Measurements from ENCODE around the gene ZNF829. TPM values are rescaled to one million over a fixed set of nuclear protein-coding genes. Genes with fewer than 3 reads are reported as not detected.

ZNF829 gene
- polyA plus RNA-seq, 1 donor (not counting 4 experiments of a cell fraction or from before 2014, with no cell fraction given): 2.3 TPM

DNA sequence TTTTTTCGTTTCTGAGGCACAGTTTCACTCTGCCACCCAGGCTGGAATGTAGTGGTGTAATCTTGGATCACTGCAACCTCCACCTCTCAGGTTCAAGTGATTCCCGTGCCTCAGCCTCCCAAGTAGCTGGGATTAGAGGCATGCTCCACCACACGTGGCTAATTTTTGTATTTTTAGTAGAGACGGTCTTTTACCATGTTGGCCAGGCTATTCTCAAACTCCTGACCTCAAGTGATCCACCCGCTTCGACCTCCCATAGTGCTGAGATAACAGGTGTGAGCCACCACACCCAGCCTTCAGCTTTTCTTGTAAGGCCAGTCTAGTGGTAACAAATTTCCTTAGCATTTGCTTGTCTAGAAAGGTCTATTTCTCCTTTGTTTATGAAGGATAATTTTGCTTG, 46.3 kb upstream of the ZNF829 start:
- TF ChIP-seq EZH2 (IDR thresholded peaks at IDR 0.05; ENCODE audit: low read length): no peak
- TF ChIP-seq, protein P1, sequence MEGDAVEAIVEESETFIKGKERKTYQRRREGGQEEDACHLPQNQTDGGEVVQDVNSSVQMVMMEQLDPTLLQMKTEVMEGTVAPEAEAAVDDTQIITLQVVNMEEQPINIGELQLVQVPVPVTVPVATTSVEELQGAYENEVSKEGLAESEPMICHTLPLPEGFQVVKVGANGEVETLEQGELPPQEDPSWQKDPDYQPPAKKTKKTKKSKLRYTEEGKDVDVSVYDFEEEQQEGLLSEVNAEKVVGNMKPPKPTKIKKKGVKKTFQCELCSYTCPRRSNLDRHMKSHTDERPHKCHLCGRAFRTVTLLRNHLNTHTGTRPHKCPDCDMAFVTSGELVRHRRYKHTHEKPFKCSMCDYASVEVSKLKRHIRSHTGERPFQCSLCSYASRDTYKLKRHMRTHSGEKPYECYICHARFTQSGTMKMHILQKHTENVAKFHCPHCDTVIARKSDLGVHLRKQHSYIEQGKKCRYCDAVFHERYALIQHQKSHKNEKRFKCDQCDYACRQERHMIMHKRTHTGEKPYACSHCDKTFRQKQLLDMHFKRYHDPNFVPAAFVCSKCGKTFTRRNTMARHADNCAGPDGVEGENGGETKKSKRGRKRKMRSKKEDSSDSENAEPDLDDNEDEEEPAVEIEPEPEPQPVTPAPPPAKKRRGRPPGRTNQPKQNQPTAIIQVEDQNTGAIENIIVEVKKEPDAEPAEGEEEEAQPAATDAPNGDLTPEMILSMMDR (optimal IDR thresholded peaks at IDR 0.05 in 1 of 3, IDR thresholded peaks at IDR 0.05 in 1 of 3, conservative IDR thresholded peaks at IDR 0.05 in 1 of 3; ENCODE audit: extremely low read depth in 1 of 3, insufficient read depth in 2 of 3, low read length in 3 of 3): no peak
- no peak for FAIRE-seq
- dilution Hi-C loops (cut with MboI; ENCODE audit: extremely low pct_ligation_motif_present, low sequenced_read_pairs): no loop called here

DNA sequence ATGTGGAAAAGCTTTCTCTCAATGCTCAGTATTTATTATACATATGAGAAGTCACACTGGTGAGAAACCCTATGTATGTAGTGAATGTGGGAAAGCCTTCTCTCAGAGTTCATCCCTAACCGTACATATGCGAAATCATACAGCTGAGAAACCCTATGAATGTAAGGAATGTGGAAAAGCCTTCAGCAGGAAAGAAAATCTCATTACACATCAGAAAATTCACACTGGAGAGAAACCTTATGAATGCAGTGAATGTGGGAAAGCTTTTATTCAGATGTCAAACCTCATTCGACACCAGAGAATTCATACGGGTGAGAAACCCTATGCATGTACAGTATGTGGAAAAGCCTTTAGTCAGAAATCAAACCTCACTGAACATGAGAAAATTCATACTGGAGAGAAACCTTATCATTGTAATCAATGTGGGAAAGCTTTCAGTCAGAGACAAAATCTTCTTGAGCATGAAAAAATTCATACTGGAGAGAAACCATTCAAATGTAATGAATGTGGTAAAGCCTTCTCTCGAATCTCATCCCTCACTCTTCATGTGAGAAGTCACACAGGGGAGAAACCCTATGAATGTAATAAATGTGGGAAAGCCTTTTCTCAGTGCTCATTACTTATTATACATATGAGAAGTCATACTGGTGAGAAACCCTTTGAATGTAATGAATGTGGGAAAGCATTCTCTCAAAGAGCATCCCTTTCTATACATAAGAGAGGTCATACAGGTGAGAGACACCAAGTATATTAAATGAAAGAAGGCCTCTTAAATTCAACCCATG, 34.4 kb upstream of the ZNF829 start:
- no peak for DNase-seq (ENCODE audit: low read depth, low spot score)

More for the DNA sequence above, 46.3 kb upstream of the ZNF829 start:
- no peaks in the 10 kb centered on the region for H3K79me2 ChIP-seq (ENCODE audit: control insufficient read depth, insufficient read depth, low read length)
- H3K9me1 ChIP-seq (ENCODE audit: control insufficient read depth, extremely low read depth, insufficient read depth, low read length): no peaks in the 10 kb centered on the region
- H3K27me3 ChIP-seq (ENCODE audit: control insufficient read depth, extremely low read depth, insufficient read depth, low read length): no peaks in the 10 kb centered on the region
- H3K27ac ChIP-seq (ENCODE audit: control insufficient read depth, insufficient read depth, low read length): no peak overlapping the region
- H3K4me1 ChIP-seq (ENCODE audit: control insufficient read depth, extremely low read depth, insufficient read depth, low read length): no peaks in the 10 kb centered on the region
- H3K36me3 ChIP-seq (ENCODE audit: control insufficient read depth in 2 of 2, extremely low read depth in 1 of 2, insufficient read depth in 2 of 2, low read length in 2 of 2): peaks cover 0 to 3% of the 10 kb centered on the region in 2 experiments
- no peak overlapping the region for H3K9ac ChIP-seq (ENCODE audit: control insufficient read depth, extremely low read depth, insufficient read depth, low read length)
- no peaks in the 10 kb centered on the region for H3K9me3 ChIP-seq (ENCODE audit: control insufficient read depth, low read depth, low read length)
- no peak for DNase-seq (ENCODE audit: low read depth, low spot score)
- no peak overlapping the region for H3K4me3 ChIP-seq (ENCODE audit: control insufficient read depth in 2 of 3, extremely low read depth in 1 of 3, insufficient read depth in 2 of 3, low read depth in 1 of 3, low read length in 3 of 3)
- H3K4me2 ChIP-seq (ENCODE audit: control insufficient read depth, extremely low read depth, insufficient read depth, low read depth, low read length): no peak overlapping the region
- H2AFZ ChIP-seq (ENCODE audit: control insufficient read depth, low read length): no peak overlapping the region
- no peaks in the 10 kb centered on the region for H4K20me1 ChIP-seq (ENCODE audit: control insufficient read depth, extremely low read depth, insufficient read depth, low read length)

More for the DNA sequence above, 34.4 kb upstream of the ZNF829 start:
- no peak overlapping the region for H3K4me3 ChIP-seq (ENCODE audit: control insufficient read depth in 2 of 3, extremely low read depth in 1 of 3, insufficient read depth in 2 of 3, low read depth in 1 of 3, low read length in 3 of 3)
- dilution Hi-C loops (cut with MboI; ENCODE audit: extremely low pct_ligation_motif_present, low sequenced_read_pairs): no loop called here
- H4K20me1 ChIP-seq (ENCODE audit: control insufficient read depth, extremely low read depth, insufficient read depth, low read length): no peaks in the 10 kb centered on the region
- FAIRE-seq: no peak
- H3K27ac ChIP-seq (ENCODE audit: control insufficient read depth, insufficient read depth, low read length): no peak overlapping the region
- no peak overlapping the region for H2AFZ ChIP-seq (ENCODE audit: control insufficient read depth, low read length)
- H3K79me2 ChIP-seq (ENCODE audit: control insufficient read depth, insufficient read depth, low read length): no peaks in the 10 kb centered on the region
- no peak overlapping the region for H3K4me2 ChIP-seq (ENCODE audit: control insufficient read depth, extremely low read depth, insufficient read depth, low read depth, low read length)
- H3K4me1 ChIP-seq (ENCODE audit: control insufficient read depth, extremely low read depth, insufficient read depth, low read length): no peaks in the 10 kb centered on the region
- peaks cover 13% of the 10 kb centered on the region for H3K9me3 ChIP-seq (ENCODE audit: control insufficient read depth, low read depth, low read length)
- no peak overlapping the region for H3K9ac ChIP-seq (ENCODE audit: control insufficient read depth, extremely low read depth, insufficient read depth, low read length)
- no peaks in the 10 kb centered on the region for H3K9me1 ChIP-seq (ENCODE audit: control insufficient read depth, extremely low read depth, insufficient read depth, low read length)
- no peak for TF ChIP-seq EZH2 (IDR thresholded peaks at IDR 0.05; ENCODE audit: low read length)
- TF ChIP-seq, protein P1 (optimal IDR thresholded peaks at IDR 0.05 in 1 of 3, IDR thresholded peaks at IDR 0.05 in 1 of 3, conservative IDR thresholded peaks at IDR 0.05 in 1 of 3; ENCODE audit: extremely low read depth in 1 of 3, insufficient read depth in 2 of 3, low read length in 3 of 3): no peak
- H3K36me3 ChIP-seq (ENCODE audit: control insufficient read depth in 2 of 2, extremely low read depth in 1 of 2, insufficient read depth in 2 of 2, low read length in 2 of 2): peaks cover 4 to 6% of the 10 kb centered on the region in 2 experiments
- H3K27me3 ChIP-seq (ENCODE audit: control insufficient read depth, extremely low read depth, insufficient read depth, low read length): no peaks in the 10 kb centered on the region
